AG10803 (cell line): Measurements from ENCODE around the gene PLCL1.

Experiments
- DNase-seq: peaks from one replicate; pipeline ENCODE4 v3.0.0; 2010; ENCODE audit warnings: low read depth
- H3K4me3 ChIP-seq: 2 replicates; pipeline ENCODE4 v1.5.1; 2011; ENCODE audit warnings: mild to moderate bottlenecking, low read length, control low read depth
- CTCF ChIP-seq: conservative IDR thresholded peaks from 2 replicates; pipeline ENCODE4 v1.5.1; 2011; ENCODE audit warnings: mild to moderate bottlenecking, low read length, control low read depth, inconsistent platforms

The PLCL1 gene

GRCh38 chr2:198072655-198073054 is 268.3 kb downstream of the PLCL1 start:
- DNase-seq: no peak

GRCh38 chr2:198073253-198073652 is 268.9 kb downstream of the PLCL1 start:
- TF ChIP-seq CTCF: no peak
- H3K4me3 ChIP-seq: no peak overlapping the region
- no peak for DNase-seq

More at GRCh38 chr2:198072655-198073054, 268.3 kb downstream of the PLCL1 start:
- no peak for TF ChIP-seq CTCF
- H3K4me3 ChIP-seq: no peak overlapping the region

- no peak for DNase-seq
- no peak overlapping the region for H3K4me3 ChIP-seq
- TF ChIP-seq CTCF: no peak
These were observed 273.1 kb downstream of the PLCL1 start for GRCh38 chr2:198077477-198077876.

GRCh38 chr2:198080879-198081765 is 276.7 kb downstream of the PLCL1 start:
- no peak for DNase-seq
- no peak overlapping the region for H3K4me3 ChIP-seq
- no peak for TF ChIP-seq CTCF

GRCh38 chr2:198084156-198084555 is 279.8 kb downstream of the PLCL1 start:
- no peak overlapping the region for H3K4me3 ChIP-seq
- no peak for DNase-seq
- TF ChIP-seq CTCF: no peak

- DNase-seq: no peak
- H3K4me3 ChIP-seq: no peak overlapping the region
- no peak for TF ChIP-seq CTCF
These were observed 291.6 kb downstream of the PLCL1 start for GRCh38 chr2:198096002-198096401.

GRCh38 chr2:198096965-198097364 is 292.6 kb downstream of the PLCL1 start:
- DNase-seq: no peak
- TF ChIP-seq CTCF: no peak
- no peak overlapping the region for H3K4me3 ChIP-seq
